HUDEP-2 (cell line): Measurements from ENCODE around the gene MGST3.
"Not testable (repeated sequence)": the region's sequence is repeated elsewhere in the genome, so short reads cannot be mapped to it uniquely, and the experiment has no call there.

Experiments used
- DNase-seq, 76 experiments: peaks; one replicate each; lab custom pipeline; 2025; ENCODE audit not compliant: unreplicated experiment in 76 of 76; lab: John Stamatoyannopoulos, UW

The MGST3 gene

GRCh38 chr1:165648919-165649572 lies 18.0 kb downstream of the MGST3 start:
- no peak for DNase-seq

GRCh38 chr1:165650981-165651625 lies 20.1 kb downstream of the MGST3 start:
- no peak for DNase-seq

GRCh38 chr1:165658766-165659580 lies 27.9 kb downstream of the MGST3 start:
- DNase-seq = not testable (repeated sequence)

DNA sequence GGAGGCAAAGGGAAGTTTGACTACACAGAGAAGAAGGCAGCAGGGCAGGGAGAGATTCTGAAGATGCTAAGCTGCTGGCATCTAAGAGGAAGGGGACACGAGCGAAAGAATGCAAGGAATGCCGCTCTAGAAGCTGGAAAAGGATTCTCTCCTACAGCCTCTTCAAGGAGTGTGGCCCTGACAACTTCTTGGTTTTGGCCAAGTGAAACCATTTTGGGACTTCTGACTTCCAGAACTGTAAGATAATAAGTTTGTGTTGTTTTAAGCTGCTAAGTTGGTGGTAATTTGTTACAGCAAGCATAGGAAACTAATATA lies 28.5 kb downstream of the MGST3 start:
- DNase-seq = no peak

- DNase-seq = no peak
Measured at GRCh38 chr1:165661703-165662102, 30.7 kb downstream of the MGST3 start.

GRCh38 chr1:165662186-165662585 lies 31.2 kb downstream of the MGST3 start:
- no peak for DNase-seq

GRCh38 chr1:165666152-165666825 lies 35.3 kb downstream of the MGST3 start:
- DNase-seq = no peak

- DNase-seq = no peak
Measured at GRCh38 chr1:165668184-165668583, 37.1 kb downstream of the MGST3 start.

DNA sequence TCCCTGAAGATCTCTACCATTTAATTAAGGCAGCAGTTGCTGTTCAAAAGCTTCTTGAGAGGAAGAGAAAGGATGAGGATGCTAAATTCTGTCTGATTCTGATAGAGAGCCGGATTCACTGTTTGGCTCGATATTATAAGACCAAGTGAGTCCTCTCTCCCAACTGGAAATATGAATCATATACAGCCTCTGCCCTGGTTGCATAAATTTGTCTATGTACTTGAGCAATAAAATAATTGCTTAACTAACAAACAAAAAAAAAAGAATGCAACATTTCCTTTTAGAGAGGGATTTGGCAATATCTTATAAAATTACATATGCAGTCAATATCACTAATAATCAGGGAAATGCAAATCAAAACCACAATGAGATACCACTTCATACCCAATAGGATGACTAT lies 40.5 kb downstream of the MGST3 start:
- DNase-seq = no peak

DNA sequence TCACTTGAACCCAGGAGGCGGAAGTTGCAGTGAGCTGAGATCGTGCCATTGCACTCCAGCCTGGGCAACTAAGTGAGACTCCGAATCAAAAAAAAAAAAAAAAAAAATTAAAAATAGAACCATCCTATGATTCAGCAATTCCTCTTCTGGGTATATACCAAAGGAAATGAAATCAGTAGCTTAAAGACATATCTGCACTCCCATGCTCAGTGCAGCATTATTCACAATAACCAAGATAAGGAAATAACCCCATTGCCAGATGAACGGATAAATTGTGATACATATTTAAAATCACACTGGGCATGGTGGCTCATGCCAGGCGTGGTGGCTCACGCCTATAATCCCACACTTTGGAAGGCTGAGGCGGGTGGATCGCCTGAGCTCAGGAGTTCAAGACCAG lies 43.6 kb downstream of the MGST3 start:
- DNase-seq = peak in 1 of 76 experiments; percentile 34

- no peak for DNase-seq
Measured at GRCh38 chr1:165675794-165676193, 44.8 kb downstream of the MGST3 start.

- DNase-seq = no peak
Measured at GRCh38 chr1:165678509-165678908, 47.5 kb downstream of the MGST3 start.

DNA sequence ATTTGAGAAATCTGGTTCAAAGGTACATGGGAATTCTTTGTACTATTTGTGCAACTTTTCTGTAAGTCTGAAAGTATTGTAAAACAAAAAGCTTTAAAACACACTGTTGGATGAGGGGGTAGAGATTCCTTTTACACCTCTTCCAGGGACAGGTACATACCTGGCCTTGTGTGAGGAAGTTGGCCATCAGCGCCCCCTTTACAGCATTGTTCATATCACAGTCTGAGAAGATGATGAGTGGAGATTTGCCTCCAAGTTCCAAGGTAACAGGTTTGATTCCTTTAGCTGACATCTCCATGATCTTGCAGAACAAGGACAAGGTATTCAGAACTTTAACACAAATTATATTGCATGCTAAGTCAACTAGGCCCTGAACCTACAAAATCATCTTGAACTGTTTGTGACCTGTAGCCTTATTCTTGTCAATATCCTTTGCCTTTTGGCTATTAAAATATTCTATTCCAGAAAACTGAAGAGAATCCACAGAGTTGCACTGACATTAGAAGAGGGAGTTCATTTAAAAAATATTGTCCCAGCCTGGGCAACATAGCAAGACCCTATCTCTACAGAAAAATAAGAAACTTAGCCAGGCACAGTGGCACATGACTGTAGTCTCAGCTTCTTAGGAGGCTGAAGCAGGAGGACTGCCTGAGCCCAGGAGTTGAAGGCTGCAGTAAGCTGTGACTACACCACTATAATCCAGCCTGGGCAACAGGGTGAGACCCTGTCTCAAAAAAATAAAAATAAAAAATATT lies 48.4 kb downstream of the MGST3 start:
- DNase-seq = no peak

DNA sequence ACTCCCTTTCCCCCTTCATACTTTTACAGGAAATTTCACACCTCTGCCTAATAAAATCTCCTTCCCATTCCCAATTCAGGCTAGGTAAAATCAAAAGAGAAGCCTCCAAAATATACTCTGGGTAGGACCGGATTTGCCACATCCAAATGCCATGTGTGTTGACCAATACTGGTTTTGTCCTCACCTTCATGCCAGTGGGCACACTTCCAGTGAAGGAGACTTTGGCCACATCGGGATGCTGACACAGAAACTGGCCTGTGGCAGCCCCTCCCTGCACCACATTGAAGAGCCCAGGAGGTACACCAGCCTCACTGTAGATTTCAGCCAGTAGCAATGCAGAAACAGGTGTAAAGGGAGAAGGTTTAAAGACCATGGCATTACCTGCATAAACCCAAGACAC lies 49.3 kb downstream of the MGST3 start:
- no peak for DNase-seq

GRCh38 chr1:165680773-165681172 lies 49.7 kb downstream of the MGST3 start:
- not testable (repeated sequence) for DNase-seq

DNA sequence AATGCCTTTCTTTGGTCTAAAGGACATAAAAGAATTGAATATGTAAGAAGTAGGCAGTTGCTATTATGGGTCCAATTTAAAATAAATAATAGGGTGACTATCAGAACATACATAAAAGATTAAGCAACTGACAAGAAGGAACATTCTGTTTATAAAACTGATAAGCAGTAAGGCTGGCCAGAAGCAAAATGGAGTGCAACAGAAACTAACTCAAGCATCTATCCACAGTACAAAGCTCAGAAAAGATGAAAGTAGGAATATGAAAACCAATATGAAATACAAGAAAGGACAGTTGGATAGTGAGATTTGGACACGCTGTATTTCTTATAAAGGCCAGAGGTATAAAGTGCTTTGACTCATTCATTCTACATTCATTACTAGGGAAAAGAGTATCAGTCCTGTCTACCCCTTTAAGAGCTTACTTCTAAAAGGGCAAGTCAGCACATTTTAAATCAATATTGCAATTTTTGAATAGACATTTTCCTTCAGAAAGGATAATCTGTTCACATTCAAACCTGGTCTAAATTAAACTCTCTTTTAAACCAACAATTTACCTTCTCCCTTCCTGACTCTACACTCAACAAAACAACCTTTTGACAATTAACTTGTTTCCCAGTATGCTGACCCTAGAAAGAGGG lies 52.9 kb downstream of the MGST3 start:
- DNase-seq = no peak

GRCh38 chr1:165686121-165686970 lies 55.3 kb downstream of the MGST3 start:
- peak in 5 of 76 experiments; percentile 6 to 15 (median 14) for DNase-seq

- no peak for DNase-seq
Measured at GRCh38 chr1:165686971-165687433, 56.0 kb downstream of the MGST3 start.

DNA sequence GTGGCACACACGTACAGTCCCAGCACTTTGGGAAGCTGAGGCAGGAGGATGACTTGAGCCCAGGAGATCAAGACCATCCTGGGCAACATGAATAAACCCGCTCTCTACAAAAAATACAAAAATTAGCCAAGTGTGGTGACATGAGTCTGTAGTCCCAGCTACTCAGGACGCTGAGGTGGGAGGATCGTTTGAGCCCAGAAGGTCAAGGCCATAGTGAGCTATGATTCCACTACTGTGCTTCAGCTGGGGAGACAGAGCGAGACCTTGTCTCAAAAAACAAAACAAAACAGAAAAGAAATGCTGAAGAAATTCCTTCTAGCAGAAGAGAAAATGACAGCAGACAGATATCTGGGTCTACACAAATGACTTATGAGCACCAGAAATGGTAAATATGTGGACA lies 57.0 kb downstream of the MGST3 start:
- DNase-seq = no peak
